GM23248 (cell line): Measurements from ENCODE around the gene OR14A2. TPM values are rescaled to one million over a fixed set of nuclear protein-coding genes. Genes with fewer than 3 reads are reported as not detected.
"Not testable (repeated sequence)": the region's sequence is repeated elsewhere in the genome, so short reads cannot be mapped to it uniquely, and the experiment has no call there.

Source experiments
- DNase-seq: peaks from one replicate; pipeline ENCODE4 v3.0.0-alpha.2; 2015
- H2AFZ ChIP-seq: fragments of 200-600 bp; sonication (generic); 2 replicates; pipeline ENCODE4 v1.6.1; 2016; ENCODE audit warnings: antibody characterized with exemption
- H3F3A ChIP-seq: fragments of 200-600 bp; sonication (generic); 2 replicates; pipeline ENCODE4 v1.6.1; 2016; ENCODE audit warnings: mild to moderate bottlenecking, antibody characterized with exemption, mixed run types; ENCODE audit not compliant: insufficient read depth
- H3K27ac ChIP-seq: fragments of 200-600 bp; sonication (generic); 2 replicates; pipeline ENCODE4 v1.5.1; 2016; ENCODE audit warnings: mild to moderate bottlenecking
- H3K27me3 ChIP-seq: fragments of 200-600 bp; sonication (generic); replicated peaks from 2 replicates; pipeline ENCODE4 v1.6.1; 2016; ENCODE audit warnings: mild to moderate bottlenecking; ENCODE audit not compliant: insufficient read depth
- H3K36me3 ChIP-seq: fragments of 200-600 bp; sonication (generic); 2 replicates; pipeline ENCODE4 v1.6.1; 2016; ENCODE audit warnings: low read depth, mild to moderate bottlenecking
- H3K4me1 ChIP-seq: fragments of 200-600 bp; sonication (generic); 2 replicates; pipeline ENCODE4 v1.6.1; 2016; ENCODE audit warnings: mild to moderate bottlenecking; ENCODE audit not compliant: insufficient read depth
- H3K4me2 ChIP-seq: fragments of 200-600 bp; sonication (generic); one replicate; pipeline ENCODE4 v1.6.1; 2016; ENCODE audit warnings: mild to moderate bottlenecking; ENCODE audit not compliant: unreplicated experiment
- H3K4me3 ChIP-seq: fragments of 200-600 bp; sonication (generic); 2 replicates; pipeline ENCODE4 v1.5.1; 2016; ENCODE audit warnings: mild to moderate bottlenecking
- H3K79me2 ChIP-seq: fragments of 200-600 bp; sonication (generic); 2 replicates; pipeline ENCODE4 v1.6.1; 2016; ENCODE audit warnings: mild to moderate bottlenecking; ENCODE audit not compliant: insufficient read depth
- H3K9ac ChIP-seq: fragments of 200-600 bp; sonication (generic); 2 replicates; pipeline ENCODE4 v1.6.1; 2016; ENCODE audit warnings: mild to moderate bottlenecking
- H3K9me2 ChIP-seq: fragments of 200-600 bp; sonication (generic); 2 replicates; pipeline ENCODE4 v1.6.1; 2016; ENCODE audit warnings: mixed run types, mild to moderate bottlenecking, moderate library complexity; ENCODE audit not compliant: insufficient read depth
- H3K9me3 ChIP-seq: fragments of 200-600 bp; sonication (generic); one replicate; pipeline ENCODE4 v1.6.1; 2017; ENCODE audit warnings: low read depth
- H4K20me1 ChIP-seq: fragments of 200-600 bp; sonication (generic); 2 replicates; pipeline ENCODE4 v1.6.0; 2016; ENCODE audit not compliant: insufficient read depth
- EZH2 ChIP-seq: fragments of 200-600 bp; sonication (generic); IDR thresholded peaks from 2 replicates; pipeline ENCODE4 v1.6.1; 2018; ENCODE audit warnings: antibody characterized with exemption, mild to moderate bottlenecking; ENCODE audit not compliant: insufficient read depth, poor library complexity, severe bottlenecking
- EZH2phosphoT487 ChIP-seq: fragments of 200-600 bp; sonication (generic); IDR thresholded peaks from 2 replicates; pipeline ENCODE4 v1.6.1; 2018; ENCODE audit warnings: antibody characterized with exemption, moderate library complexity, mild to moderate bottlenecking, low read depth; ENCODE audit not compliant: insufficient read depth
- WGBS, 2 experiments: methylation state at CpG; one replicate each; pipeline ENCODE4 v1.1.6; 2015 to 2017; ENCODE audit warnings: low lambda C conversion rate in 2 of 2, low coverage in 1 of 2; ENCODE audit errors: missing lambda C conversion rate in 2 of 2; 5-methylcytosine and 5-hydroxymethylcytosine counted together
- in situ Hi-C: fragments of 300-500 bp; cut with MboI; formaldehyde crosslinking; loops from 2 replicates; pipeline ENCODE4 v1.15.0; 2020
- polyA plus RNA-seq: library from polyadenylated mRNA; unstranded; fragments of >200 nt; fragmentation: Nextera tagmentation; extraction: Ambion mirVana; gene quantifications from 2 replicates; pipeline ENCODE4 v1.2.1, GENCODE V29; 2016
- total RNA-seq: library from RNA; depleted of rRNA; stranded (reverse); fragments of >200 nt; shearing (Covaris generic); gene quantifications from 2 replicates; pipeline ENCODE4 v1.2.3, GENCODE V29; 2014; rRNA removed

OR14A2 gene
- total RNA-seq (not detected in 2 replicates), polyA plus RNA-seq (not detected in 2 replicates)

DNA sequence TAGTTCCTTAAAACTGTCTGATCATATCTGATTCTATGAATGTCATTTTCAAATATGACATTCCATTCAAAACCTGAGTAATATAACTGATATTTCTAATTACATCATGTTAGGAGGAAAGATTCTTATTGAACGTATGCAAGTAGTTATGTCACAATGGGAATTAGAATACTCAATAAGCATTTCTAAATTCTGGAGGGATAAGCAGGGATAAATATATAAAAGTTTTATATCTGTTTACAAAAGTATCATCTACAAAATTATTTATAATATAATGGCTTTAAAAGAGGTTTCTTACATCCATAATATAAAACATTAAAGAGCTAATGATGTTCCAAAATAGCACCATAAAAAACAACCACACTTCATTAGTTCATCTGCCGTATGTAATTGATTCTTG is at the start of gene OR14A2:
OR14A2 (minus strand) TSS at position 101 of the 400 bp plus-strand sequence.
- H3K9ac ChIP-seq: no peak within 1 kb of the TSS
- H3K9me3 ChIP-seq: no peaks in the 10 kb centered on the region
- no peak within 1 kb of the TSS for H2AFZ ChIP-seq
- no peak for DNase-seq
- H4K20me1 ChIP-seq: no peaks in the 10 kb centered on the region
- H3K36me3 ChIP-seq: no peaks in the 10 kb centered on the region
- H3K79me2 ChIP-seq: no peaks in the 10 kb centered on the region
- H3K4me3 ChIP-seq: no peak within 1 kb of the TSS
- no peak for TF ChIP-seq EZH2phosphoT487
- no peak for TF ChIP-seq EZH2
- H3K9me2 ChIP-seq: no peaks in the 10 kb centered on the region
- H3K4me1 ChIP-seq: no peaks in the 10 kb centered on the region
- no peaks in the 10 kb centered on the region for H3K27me3 ChIP-seq
- 39 to 41% methylated on average over 2 of the region's 2 CpGs for WGBS, 2 experiments
- no peaks in the 10 kb centered on the region for H3F3A ChIP-seq
- in situ Hi-C loops: no loop called here
- H3K4me2 ChIP-seq: no peak within 1 kb of the TSS
- H3K27ac ChIP-seq: no peak within 1 kb of the TSS

- no peaks in the 10 kb centered on the region for H3F3A ChIP-seq
- no peaks in the 10 kb centered on the region for H3K4me1 ChIP-seq
- no peaks in the 10 kb centered on the region for H3K36me3 ChIP-seq
- H3K27me3 ChIP-seq: no peaks in the 10 kb centered on the region
- DNase-seq: no peak
- no peak overlapping the region for H3K27ac ChIP-seq
- no peaks in the 10 kb centered on the region for H4K20me1 ChIP-seq
- H2AFZ ChIP-seq: no peak overlapping the region
- H3K9me2 ChIP-seq: no peaks in the 10 kb centered on the region
- in situ Hi-C loops: no loop called here
- H3K4me3 ChIP-seq: no peak overlapping the region
- H3K9me3 ChIP-seq: no peaks in the 10 kb centered on the region
- WGBS, 2 experiments: 0 to 3% methylated on average over 2 of the region's 2 CpGs
- no peak for TF ChIP-seq EZH2phosphoT487
- TF ChIP-seq EZH2: no peak
- no peak overlapping the region for H3K4me2 ChIP-seq
- no peaks in the 10 kb centered on the region for H3K79me2 ChIP-seq
- no peak overlapping the region for H3K9ac ChIP-seq
Observed at GRCh38 chr1:247797518-247797917, 49.6 kb upstream of the OR14A2 start.

- H2AFZ ChIP-seq: no peak overlapping the region
- no peaks in the 10 kb centered on the region for H3K27me3 ChIP-seq
- no peaks in the 10 kb centered on the region for H3K4me1 ChIP-seq
- H3K27ac ChIP-seq: no peak overlapping the region
- H3K4me2 ChIP-seq: no peak overlapping the region
- H3K9me2 ChIP-seq: no peaks in the 10 kb centered on the region
- H3K79me2 ChIP-seq: no peaks in the 10 kb centered on the region
- no peak for TF ChIP-seq EZH2
- no peak for TF ChIP-seq EZH2phosphoT487
- no peaks in the 10 kb centered on the region for H4K20me1 ChIP-seq
- no peaks in the 10 kb centered on the region for H3F3A ChIP-seq
- no peaks in the 10 kb centered on the region for H3K36me3 ChIP-seq
- H3K9ac ChIP-seq: no peak overlapping the region
- in situ Hi-C loops: no loop called here
- no peak for DNase-seq
- H3K9me3 ChIP-seq: no peaks in the 10 kb centered on the region
- no peak overlapping the region for H3K4me3 ChIP-seq
Observed at GRCh38 chr1:247769603-247770002, 21.7 kb upstream of the OR14A2 start.

GRCh38 chr1:247760456-247760855 is 12.5 kb upstream of the OR14A2 start, which contains the start of gene OR1C1:
OR1C1 (minus strand) TSS chr1:247760556; CDS start chr1:247758406, 2,150 bp downstream.
- 27 to 33% methylated on average over 3 of the region's 3 CpGs for WGBS, 2 experiments
- TF ChIP-seq EZH2 (no peak), EZH2phosphoT487 (no peak)

GRCh38 chr1:247754311-247754710 is 6.4 kb upstream of the OR14A2 start:
- H3K9me3 ChIP-seq, H3K27ac ChIP-seq, H3K4me2 ChIP-seq, H2AFZ ChIP-seq, H3K27me3 ChIP-seq, H3K79me2 ChIP-seq, H4K20me1 ChIP-seq, H3K4me3 ChIP-seq, H3K9ac ChIP-seq, H3F3A ChIP-seq, DNase-seq, H3K9me2 ChIP-seq, in situ Hi-C loops, H3K36me3 ChIP-seq, H3K4me1 ChIP-seq: not testable (repeated sequence)
- 14 to 27% methylated on average over 1 of the region's 1 CpG for WGBS, 2 experiments

More at GRCh38 chr1:247760456-247760855, 12.5 kb upstream of the OR14A2 start, which contains the start of gene OR1C1:
- Histone ChIP-seq H3K4me2 (no peak within 1 kb of the TSS), H3K9ac (no peak within 1 kb of the TSS), H3K27ac (no peak within 1 kb of the TSS), H3K36me3 (no peaks in the 10 kb centered on the region), H3K27me3 (no peaks in the 10 kb centered on the region), H3F3A (no peaks in the 10 kb centered on the region), H4K20me1 (no peaks in the 10 kb centered on the region), H3K4me1 (no peaks in the 10 kb centered on the region), H3K9me2 (no peaks in the 10 kb centered on the region), H3K9me3 (no peaks in the 10 kb centered on the region), H3K4me3 (no peak within 1 kb of the TSS), H3K79me2 (no peaks in the 10 kb centered on the region), H2AFZ (no peak within 1 kb of the TSS)
- in situ Hi-C loops: no loop called here
- DNase-seq: no peak
